Caco-2 (cell line): ENCODE results near the gene STARD10. TPM values are rescaled to one million over a fixed set of nuclear protein-coding genes. Genes with fewer than 3 reads are reported as not detected.

Experiments used
- BruUV-seq: library from RNA; stranded (reverse); fragments of 400-500 nt; replicated peaks from 2 replicates; lab custom pipeline; 2021; lab: Mats Ljungman, UMichigan
- CTCF ChIA-PET: fragments of 300-600 bp; sonication (Branson Sonifier 250); formaldehyde crosslinking; loops from one replicate; lab custom pipeline; 2022; ENCODE audit warnings: antibody characterized with exemption; lab: Charles Lee
- POLR2A ChIA-PET: fragments of 300-600 bp; sonication (Branson Sonifier 250); formaldehyde crosslinking; loops from one replicate; lab custom pipeline; 2022; ENCODE audit warnings: antibody characterized with exemption; lab: Charles Lee
- DNase-seq, 2 experiments: peaks; one replicate each; pipeline versions ENCODE4 v3.0.0 to v3.0.0-alpha.2; 2020 to 2022
- H3K27me3 ChIP-seq: replicated peaks from 2 replicates; pipeline ENCODE4 v1.6.0; 2011; ENCODE audit warnings: low read length; ENCODE audit not compliant: control insufficient read depth, insufficient read depth
- H3K36me3 ChIP-seq: 2 replicates; pipeline ENCODE4 v1.5.1; 2011; ENCODE audit warnings: low read length; ENCODE audit not compliant: control insufficient read depth, insufficient read depth
- H3K4me1 ChIP-seq: fragments of 250-450 bp; sonication (Bioruptor Pico); 2 replicates; pipeline ENCODE4 v1.5.1; 2020; ENCODE audit warnings: mild to moderate bottlenecking
- H3K4me3 ChIP-seq: 2 replicates; pipeline ENCODE4 v1.5.1; 2011; ENCODE audit warnings: low read depth, mild to moderate bottlenecking, control low read depth, low read length
- H3K9me3 ChIP-seq: fragments of 250-450 bp; sonication (Bioruptor Pico); 2 replicates; pipeline ENCODE4 v1.5.1; 2020; ENCODE audit warnings: mild to moderate bottlenecking, moderate library complexity
- H3K27ac Mint-ChIP-seq: one replicate; pipeline ENCODE4 v1.8.0; 2022; ENCODE audit warnings: mixed read lengths; ENCODE audit not compliant: unreplicated experiment
- H3K27me3 Mint-ChIP-seq: one replicate; pipeline ENCODE4 v1.8.0; 2022; ENCODE audit warnings: mixed read lengths; ENCODE audit not compliant: insufficient read depth, unreplicated experiment
- H3K36me3 Mint-ChIP-seq: one replicate; pipeline ENCODE4 v1.8.0; 2022; ENCODE audit warnings: mild to moderate bottlenecking, mixed read lengths; ENCODE audit not compliant: insufficient read depth, unreplicated experiment
- H3K4me1 Mint-ChIP-seq: one replicate; pipeline ENCODE4 v1.8.0; 2022; ENCODE audit warnings: low read depth, mixed read lengths; ENCODE audit not compliant: unreplicated experiment
- H3K4me3 Mint-ChIP-seq: one replicate; pipeline ENCODE4 v1.8.0; 2022; ENCODE audit warnings: mild to moderate bottlenecking, moderate library complexity, mixed read lengths; ENCODE audit not compliant: unreplicated experiment
- H3K9me3 Mint-ChIP-seq: one replicate; pipeline ENCODE4 v1.8.0; 2022; ENCODE audit warnings: mixed read lengths; ENCODE audit not compliant: unreplicated experiment
- CTCF ChIP-seq, 2 experiments: fragments of 200-600 bp in 1 of 2; IDR thresholded peaks; 1 replicate in 1 of 2; 2 replicates in 1 of 2; pipeline versions ENCODE4 v1.5.1 to v1.8.0; 2011 to 2022; ENCODE audit warnings: antibody characterized with exemption in 1 of 2, control low read depth in 1 of 2, inconsistent platforms in 1 of 2, low read depth in 1 of 2, low read length in 1 of 2, mild to moderate bottlenecking in 1 of 2, moderate library complexity in 1 of 2; ENCODE audit not compliant: insufficient read depth in 1 of 2, severe bottlenecking in 1 of 2, unreplicated experiment in 1 of 2
- intact Hi-C: fragments of 100-400 bp; cut with micrococcal nuclease; formaldehyde crosslinking; loops from one replicate; pipeline ENCODE4 v1.10.0; 2022; ENCODE audit not compliant: unreplicated experiment
- total RNA-seq: library from RNA; stranded (reverse); gene quantifications from 2 replicates; pipeline ENCODE4 v1.2.3, GENCODE V29; 2022

STARD10 gene
- total RNA-seq, 1 experiment from 2014 or later: 492 TPM

GRCh38 chr11:72820439-72821139 lies 26.7 kb upstream of the STARD10 start:
- Mint-ChIP-seq H3K4me1 (no peaks in the 10 kb centered on the region), H3K4me3 (peak overlapping the region; percentile 74), H3K9me3 (no peaks in the 10 kb centered on the region), H3K27me3 (no peaks in the 10 kb centered on the region), H3K27ac (no peak overlapping the region), H3K36me3 (peaks cover 39% of the 10 kb centered on the region)
- CTCF ChIA-PET: interaction anchor here (1.1 to 1.4 kb wide), 3 partner anchors 97 to 358 kb away, joined by 3 to 9 read pairs (median 7); no protein-coding TSS in a partner anchor
- no peak for DNase-seq
- H3K36me3 ChIP-seq: no peaks in the 10 kb centered on the region; the same call in 1 of the 2 replicates
- no peaks in the 10 kb centered on the region for H3K9me3 ChIP-seq
- POLR2A ChIA-PET: interaction anchor here (1.2 kb wide), 1 partner anchor 34 kb away, joined by 4 read pairs; no protein-coding TSS in a partner anchor
- H3K4me1 ChIP-seq: peaks cover 5% of the 10 kb centered on the region; the same call in 1 of the 2 replicates
- no peaks in the 10 kb centered on the region for H3K27me3 ChIP-seq
- H3K4me3 ChIP-seq: no peak overlapping the region; the same call in 1 of the 2 replicates
- intact Hi-C loops: no loop called here
- no TSS peak for BruUV-seq
- no peak for TF ChIP-seq CTCF (IDR thresholded peaks at IDR 0.05; ENCODE audit: insufficient read depth in 1 of 2, low read depth in 1 of 2, low read length in 1 of 2, severe bottlenecking in 1 of 2, unreplicated experiment in 1 of 2)

- H3K27ac Mint-ChIP-seq: no peak overlapping the region
- H3K36me3 Mint-ChIP-seq: peaks cover 28% of the 10 kb centered on the region
- POLR2A ChIA-PET: interaction anchor here (0.6 to 0.7 kb wide), 2 partner anchors 9 to 501 kb away, joined by 5 to 9 read pairs; no protein-coding TSS in a partner anchor
- H3K4me3 Mint-ChIP-seq: no peak overlapping the region
- no peak for DNase-seq
- no peaks in the 10 kb centered on the region for H3K9me3 Mint-ChIP-seq
- Histone ChIP-seq H3K4me3 (no peak overlapping the region), H3K36me3 (no peaks in the 10 kb centered on the region; the same call in 1 of the 2 replicates), H3K4me1 (peaks cover 5% of the 10 kb centered on the region; the same call in 1 of the 2 replicates), H3K27me3 (no peaks in the 10 kb centered on the region), H3K9me3 (no peaks in the 10 kb centered on the region)
- intact Hi-C loops: no loop called here
- no peaks in the 10 kb centered on the region for H3K27me3 Mint-ChIP-seq
- CTCF ChIA-PET: interaction anchor here (0.6 to 1.3 kb wide), 3 partner anchors 25 to 489 kb away, joined by 3 to 7 read pairs (median 5); partner anchors contain the start of gene STARD10
- no TSS peak for BruUV-seq
- no peaks in the 10 kb centered on the region for H3K4me1 Mint-ChIP-seq
- TF ChIP-seq CTCF (IDR thresholded peaks at IDR 0.05; ENCODE audit: insufficient read depth in 1 of 2, low read depth in 1 of 2, low read length in 1 of 2, severe bottlenecking in 1 of 2, unreplicated experiment in 1 of 2): no peak
These were observed 25.1 kb upstream of the STARD10 start for GRCh38 chr11:72818971-72819370.

GRCh38 chr11:72817966-72818365 lies 24.1 kb upstream of the STARD10 start:
- ChIA-PET CTCF (no interaction called here), POLR2A (no interaction called here)
- H3K27ac Mint-ChIP-seq: no peak overlapping the region
- peaks cover 5% of the 10 kb centered on the region; the same call in 1 of the 2 replicates for H3K4me1 ChIP-seq
- H3K27me3 ChIP-seq: no peaks in the 10 kb centered on the region
- no peak overlapping the region for H3K4me3 Mint-ChIP-seq
- peaks cover 31% of the 10 kb centered on the region for H3K36me3 Mint-ChIP-seq
- no peak for TF ChIP-seq CTCF (IDR thresholded peaks at IDR 0.05; ENCODE audit: insufficient read depth in 1 of 2, low read depth in 1 of 2, low read length in 1 of 2, severe bottlenecking in 1 of 2, unreplicated experiment in 1 of 2)
- no peaks in the 10 kb centered on the region for H3K27me3 Mint-ChIP-seq
- H3K4me1 Mint-ChIP-seq: peaks cover 10% of the 10 kb centered on the region
- BruUV-seq: no TSS peak
- no peaks in the 10 kb centered on the region; the same call in 1 of the 2 replicates for H3K36me3 ChIP-seq
- intact Hi-C loops: no loop called here
- no peak for DNase-seq
- H3K9me3 Mint-ChIP-seq: no peaks in the 10 kb centered on the region
- H3K4me3 ChIP-seq: no peak overlapping the region
- H3K9me3 ChIP-seq: no peaks in the 10 kb centered on the region
